ENCODE measurements around the gene TPCN1. TPM values are rescaled to one million over a fixed set of nuclear protein-coding genes. Genes with fewer than 3 reads are reported as not detected.
A peak's percentile ranks its signal among the peaks of the same experiment; 100 is the strongest.

The TPCN1 gene
- total and polyA plus RNA-seq, 3 experiments from 2014 or later = 10.1 to 24.1 (median 21.3) TPM

DNA sequence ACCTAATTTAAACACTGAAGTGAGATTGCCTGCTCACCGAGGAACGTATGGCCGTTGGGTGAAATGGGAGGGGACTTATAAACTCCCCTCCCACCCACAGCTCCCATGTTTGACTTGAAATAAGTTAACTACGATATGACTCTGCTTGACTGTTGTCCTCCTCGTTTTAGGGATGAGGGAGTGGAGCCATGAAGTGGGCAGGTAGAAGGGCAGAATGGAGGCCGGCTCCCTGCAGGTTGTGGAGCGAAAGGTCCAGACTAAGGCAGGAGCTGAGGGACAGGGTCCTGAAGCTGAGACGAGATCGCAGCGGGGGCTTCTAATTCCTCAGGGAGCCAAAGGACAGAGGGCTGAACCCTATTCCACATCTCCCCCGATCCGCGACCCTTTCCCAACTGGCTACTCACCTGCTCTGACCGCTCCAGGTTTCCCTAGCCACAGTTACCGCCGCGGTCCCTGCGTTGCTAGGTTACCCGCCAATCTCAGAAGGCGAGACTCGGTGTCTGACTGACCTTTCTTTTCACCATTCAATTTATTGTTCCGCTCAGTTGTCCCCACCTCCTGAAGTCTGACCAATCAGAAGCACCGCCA is 577 bp upstream of the TPCN1 start:
- ChIA-PET CTCF (interaction anchor here (1.7 to 4.3 kb wide), 2 partner anchors 11 to 46 kb away, joined by 3 to 22 read pairs; no protein-coding TSS in a partner anchor), POLR2A (interaction anchor here (0.9 to 1.5 kb wide), 2 partner anchors 9 to 12 kb away, joined by 3 to 11 read pairs; no protein-coding TSS in a partner anchor)
- Mint-ChIP-seq H3K27ac (peak overlapping the region; percentile 37 to 94 (median 86)), H3K9me3 (no peaks in the 10 kb centered on the region), H3K4me3 (peak overlapping the region; percentile 84 to 93 (median 87)), H3K27me3 (no peaks in the 10 kb centered on the region), H3K4me1 (peaks cover 26 to 39% (median 34%) of the 10 kb centered on the region in 3 donors), H3K36me3 (peaks cover 0 to 7% (median 0%) of the 10 kb centered on the region in 3 donors)
- Histone ChIP-seq H3K9me3 (ENCODE audit: low read length) (no peaks in the 10 kb centered on the region), H3K27ac (ENCODE audit: low read depth, low read length) (peak overlapping the region; percentile 57), H3K27me3 (ENCODE audit: insufficient read depth, low read length, poor library complexity, severe bottlenecking) (no peaks in the 10 kb centered on the region), H3K4me1 (ENCODE audit: insufficient read depth, low read length) (peaks cover 38% of the 10 kb centered on the region), H3K36me3 (ENCODE audit: insufficient read depth, low read length) (no peaks in the 10 kb centered on the region), H3K4me3 (ENCODE audit: low read length) (peak overlapping the region; percentile 79)
- no peak for DNase-seq

DNA sequence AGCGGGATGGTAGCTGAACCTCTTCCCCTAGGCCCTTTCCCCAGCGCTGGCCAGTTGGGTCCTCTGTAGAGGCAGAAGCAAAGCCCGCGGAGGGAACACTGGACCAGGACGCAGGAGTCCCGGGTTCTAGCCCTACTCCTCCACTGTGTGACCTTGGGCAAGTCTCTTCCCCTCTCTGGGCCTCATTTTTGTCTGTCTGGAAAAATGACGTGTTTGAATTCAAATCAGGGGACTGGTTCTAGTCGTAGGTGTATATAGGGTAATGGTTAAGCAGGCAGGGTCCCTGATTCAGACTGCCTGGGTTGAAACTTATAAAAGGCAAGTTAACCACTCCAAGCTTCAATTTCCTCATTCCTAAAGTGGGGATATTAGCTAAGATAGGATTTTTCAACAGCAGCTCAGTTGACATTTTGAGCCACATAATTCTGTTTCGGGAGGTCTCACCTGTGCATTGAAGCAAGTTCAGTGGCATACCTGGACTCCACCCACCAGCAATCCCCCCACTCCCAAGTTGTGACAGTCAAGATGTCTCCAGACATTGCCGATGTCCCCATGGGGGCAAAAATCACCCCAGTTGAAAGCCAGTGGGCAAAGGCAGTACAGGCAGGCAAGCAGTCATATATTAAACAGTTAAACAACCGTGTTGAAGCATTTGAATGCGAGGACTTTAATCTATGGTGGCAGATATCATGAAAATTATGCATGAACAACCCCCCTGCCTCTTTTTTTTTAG is 899 bp downstream of the TPCN1 start:
- H3K36me3 ChIP-seq (ENCODE audit: insufficient read depth, low read length) = peaks cover 3% of the 10 kb centered on the region
- peak in 1 of 5 donors; percentile 51 for DNase-seq
- H3K9me3 Mint-ChIP-seq = no peaks in the 10 kb centered on the region
- H3K27me3 ChIP-seq (ENCODE audit: insufficient read depth, low read length, poor library complexity, severe bottlenecking) = no peaks in the 10 kb centered on the region
- H3K27ac Mint-ChIP-seq = peak overlapping the region; percentile 47 to 93 (median 90)
- H3K4me3 ChIP-seq (ENCODE audit: low read length) = peak overlapping the region; percentile 81
- peaks cover 0 to 11% (median 0%) of the 10 kb centered on the region in 3 donors for H3K36me3 Mint-ChIP-seq
- H3K4me3 Mint-ChIP-seq = peak overlapping the region; percentile 84 to 93 (median 87)
- H3K27ac ChIP-seq (ENCODE audit: low read depth, low read length) = peak overlapping the region; percentile 79
- ChIA-PET POLR2A (interaction anchor here (1.1 to 2.3 kb wide), 3 partner anchors 14 to 37 kb away, joined by 4 to 11 read pairs (median 11); partner anchors contain the start of genes DDX54 and RITA1), CTCF (interaction anchor here (0.6 to 4.3 kb wide), 7 partner anchors 11 to 48 kb away, joined by 3 to 22 read pairs (median 3); no protein-coding TSS in a partner anchor)
- no peaks in the 10 kb centered on the region for H3K9me3 ChIP-seq (ENCODE audit: low read length)
- H3K27me3 Mint-ChIP-seq = no peaks in the 10 kb centered on the region
- H3K4me1 Mint-ChIP-seq = peaks cover 26 to 36% (median 34%) of the 10 kb centered on the region in 3 donors
- peaks cover 37% of the 10 kb centered on the region for H3K4me1 ChIP-seq (ENCODE audit: insufficient read depth, low read length)

DNA sequence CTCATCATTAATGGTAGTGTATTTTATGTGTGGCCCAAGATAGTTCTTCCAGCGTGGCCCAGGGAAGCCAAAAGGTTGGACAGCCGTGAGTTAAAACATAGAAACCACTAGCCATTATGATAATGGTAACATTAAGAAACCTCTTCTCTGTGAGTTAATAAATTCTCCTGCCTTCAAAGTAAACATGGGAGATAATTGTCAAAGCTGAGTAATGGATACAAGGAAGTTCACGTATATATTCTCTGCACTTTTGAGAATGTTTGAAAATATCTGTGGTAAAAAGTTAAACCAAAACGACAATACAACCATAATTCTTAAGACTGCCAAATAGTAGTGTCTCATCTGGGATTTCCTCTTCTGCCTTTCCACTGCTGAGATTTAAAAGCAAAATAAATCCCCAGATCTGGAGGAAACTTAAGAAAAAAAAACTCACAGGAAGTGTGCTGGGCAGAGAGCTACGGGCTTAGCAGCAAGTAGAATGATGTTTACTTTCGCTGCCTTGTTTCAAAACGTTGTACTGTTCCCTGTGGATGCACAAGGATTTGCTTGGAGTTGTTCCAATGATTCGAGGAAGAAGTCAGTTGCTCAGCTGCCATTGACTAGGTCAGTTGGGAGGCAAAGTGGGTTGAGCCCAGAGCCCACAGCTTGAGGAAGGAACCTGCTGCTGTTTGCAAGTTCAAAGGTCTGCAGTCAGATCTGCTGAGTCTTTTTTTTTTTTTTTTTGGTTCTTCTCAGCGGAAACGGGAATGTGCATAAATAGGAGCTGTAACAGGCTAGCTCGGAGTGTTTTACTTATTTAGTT is 1.7 kb downstream of the TPCN1 start:
- H3K36me3 Mint-ChIP-seq = peaks cover 0 to 17% (median 0%) of the 10 kb centered on the region in 3 donors
- peaks cover 29% of the 10 kb centered on the region for H3K4me1 ChIP-seq (ENCODE audit: insufficient read depth, low read length)

GRCh38 chr12:113224955-113225354 is 3.7 kb downstream of the TPCN1 start:
- CTCF ChIA-PET = interaction anchor here (1.0 kb wide), 1 partner anchor 50 kb away, joined by 3 read pairs; no protein-coding TSS in a partner anchor

More for the DNA sequence above, 1.7 kb downstream of the TPCN1 start:
- Mint-ChIP-seq H3K27me3 (no peaks in the 10 kb centered on the region), H3K4me3 (peak overlapping the region; percentile 84 to 93 (median 87)), H3K9me3 (no peaks in the 10 kb centered on the region), H3K27ac (peak overlapping the region; percentile 69 to 93 (median 90)), H3K4me1 (peaks cover 26 to 34% (median 33%) of the 10 kb centered on the region in 3 donors)
- Histone ChIP-seq H3K4me3 (ENCODE audit: low read length) (peak overlapping the region; percentile 81), H3K27me3 (ENCODE audit: insufficient read depth, low read length, poor library complexity, severe bottlenecking) (no peaks in the 10 kb centered on the region), H3K27ac (ENCODE audit: low read depth, low read length) (peak overlapping the region; percentile 79), H3K9me3 (ENCODE audit: low read length) (no peaks in the 10 kb centered on the region), H3K36me3 (ENCODE audit: insufficient read depth, low read length) (peaks cover 6% of the 10 kb centered on the region)
- peak in 2 of 5 donors; percentile 9 to 45 for DNase-seq
- CTCF ChIA-PET = interaction anchor here (0.6 to 4.3 kb wide), 7 partner anchors 10 to 690 kb away, joined by 3 to 22 read pairs (median 3); partner anchors contain the start of gene SLC8B1
- POLR2A ChIA-PET = interaction anchor here (0.7 to 2.3 kb wide), 3 partner anchors 15 to 38 kb away, joined by 3 to 11 read pairs (median 3); partner anchors contain the start of genes DDX54 and RITA1

DNA sequence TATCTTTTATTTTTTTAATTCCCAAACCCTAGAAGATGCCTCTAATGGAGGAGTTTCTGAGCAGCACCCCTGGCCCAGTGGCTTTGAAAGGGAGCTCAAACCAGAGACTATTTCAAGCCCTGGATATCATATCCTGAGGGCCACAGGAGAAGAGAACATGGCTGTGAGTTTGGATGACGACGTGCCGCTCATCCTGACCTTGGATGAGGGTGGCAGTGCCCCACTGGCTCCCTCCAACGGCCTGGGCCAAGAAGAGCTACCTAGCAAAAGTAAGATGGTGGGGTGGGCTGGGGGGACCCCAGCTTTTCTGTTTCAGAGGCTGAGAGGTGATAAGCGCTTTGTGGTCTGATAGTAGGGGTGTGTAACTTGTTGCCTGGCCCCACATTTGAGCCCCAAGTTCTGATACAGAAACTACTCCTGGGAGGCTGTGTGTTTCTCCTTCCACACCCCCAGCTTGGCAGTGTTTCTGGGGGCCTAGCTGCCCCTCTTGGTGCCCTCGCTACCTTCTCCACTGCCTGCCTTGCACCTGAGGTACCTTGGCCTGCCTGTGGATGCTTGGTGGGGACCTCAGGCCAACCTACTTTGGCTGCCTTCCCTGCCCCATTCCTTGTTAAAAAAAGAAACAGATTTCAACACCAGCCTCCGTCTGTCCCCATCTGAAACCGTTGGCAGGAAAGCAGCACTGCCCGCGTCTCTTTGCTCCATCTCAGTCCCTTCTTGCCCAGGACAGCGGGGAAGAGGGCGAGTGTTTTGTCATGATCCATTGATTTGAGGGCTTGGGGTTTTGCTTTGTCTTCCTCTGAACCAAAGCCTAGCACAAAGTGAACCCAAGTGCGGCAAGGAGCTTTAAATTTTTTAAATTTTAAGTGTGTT is 5.7 kb downstream of the TPCN1 start:
- H3K9me3 Mint-ChIP-seq = no peaks in the 10 kb centered on the region
- H3K27me3 Mint-ChIP-seq = peaks cover 0 to 4% of the 10 kb centered on the region in 2 donors
- H3K4me3 ChIP-seq (ENCODE audit: low read length) = no peak overlapping the region
- ChIA-PET CTCF (no interaction called here), POLR2A (no interaction called here)
- H3K9me3 ChIP-seq (ENCODE audit: low read length) = no peaks in the 10 kb centered on the region
- H3K4me1 Mint-ChIP-seq = peaks cover 21 to 46% (median 41%) of the 10 kb centered on the region in 3 donors
- no peak overlapping the region for H3K27ac Mint-ChIP-seq
- H3K4me1 ChIP-seq (ENCODE audit: insufficient read depth, low read length) = peaks cover 57% of the 10 kb centered on the region
- no peak overlapping the region for H3K27ac ChIP-seq (ENCODE audit: low read depth, low read length)
- H3K36me3 ChIP-seq (ENCODE audit: insufficient read depth, low read length) = peaks cover 15% of the 10 kb centered on the region
- H3K27me3 ChIP-seq (ENCODE audit: insufficient read depth, low read length, poor library complexity, severe bottlenecking) = no peaks in the 10 kb centered on the region
- DNase-seq = no peak
- H3K36me3 Mint-ChIP-seq = peaks cover 4 to 46% (median 5%) of the 10 kb centered on the region in 3 donors
- no peak overlapping the region for H3K4me3 Mint-ChIP-seq

More at GRCh38 chr12:113224955-113225354, 3.7 kb downstream of the TPCN1 start:
- Mint-ChIP-seq H3K4me3 (no peak overlapping the region), H3K4me1 (peaks cover 28 to 46% (median 41%) of the 10 kb centered on the region in 3 donors), H3K27me3 (peaks cover 0 to 2% of the 10 kb centered on the region in 2 donors), H3K9me3 (no peaks in the 10 kb centered on the region), H3K27ac (no peak overlapping the region), H3K36me3 (peaks cover 2 to 32% (median 4%) of the 10 kb centered on the region in 3 donors)
- H3K27me3 ChIP-seq (ENCODE audit: insufficient read depth, low read length, poor library complexity, severe bottlenecking) = no peaks in the 10 kb centered on the region
- no peak overlapping the region for H3K4me3 ChIP-seq (ENCODE audit: low read length)
- no peak overlapping the region for H3K27ac ChIP-seq (ENCODE audit: low read depth, low read length)
- POLR2A ChIA-PET = no interaction called here
- H3K36me3 ChIP-seq (ENCODE audit: insufficient read depth, low read length) = peaks cover 6% of the 10 kb centered on the region
- DNase-seq = no peak
- H3K9me3 ChIP-seq (ENCODE audit: low read length) = no peaks in the 10 kb centered on the region
- peaks cover 48% of the 10 kb centered on the region for H3K4me1 ChIP-seq (ENCODE audit: insufficient read depth, low read length)

- H3K36me3 ChIP-seq (ENCODE audit: insufficient read depth, low read length) = peaks cover 15% of the 10 kb centered on the region
- no peak for DNase-seq
- no peak overlapping the region for H3K27ac ChIP-seq (ENCODE audit: low read depth, low read length)
- Mint-ChIP-seq H3K27ac (no peak overlapping the region), H3K4me3 (no peak overlapping the region), H3K4me1 (peaks cover 12 to 40% (median 36%) of the 10 kb centered on the region in 3 donors), H3K36me3 (peaks cover 7 to 53% (median 8%) of the 10 kb centered on the region in 3 donors), H3K9me3 (no peaks in the 10 kb centered on the region), H3K27me3 (peaks cover 0 to 4% of the 10 kb centered on the region in 2 donors)
- no peaks in the 10 kb centered on the region for H3K9me3 ChIP-seq (ENCODE audit: low read length)
- H3K4me1 ChIP-seq (ENCODE audit: insufficient read depth, low read length) = peaks cover 57% of the 10 kb centered on the region
- ChIA-PET POLR2A (no interaction called here), CTCF (no interaction called here)
- H3K27me3 ChIP-seq (ENCODE audit: insufficient read depth, low read length, poor library complexity, severe bottlenecking) = no peaks in the 10 kb centered on the region
- no peak overlapping the region for H3K4me3 ChIP-seq (ENCODE audit: low read length)
Measured at GRCh38 chr12:113227686-113228391, 6.6 kb downstream of the TPCN1 start.

Data from CD8-positive, alpha-beta memory T cell (primary cell).